Liver (tissue), 9 donors: ENCODE data around the gene LRAT. TPM values are rescaled to one million over a fixed set of nuclear protein-coding genes. Genes with fewer than 3 reads are reported as not detected.

Experiments
- DNase-seq: peaks from one replicate; pipeline ENCODE4 v3.0.0-alpha.2; 2017; ENCODE audit warnings: low spot score
- H3K27ac ChIP-seq, 2 donors: one replicate each; pipeline ENCODE4 v1.7.0; 2013; ENCODE audit warnings: inconsistent platforms in 2 of 2, low read length in 2 of 2, control low read depth in 1 of 2, low read depth in 1 of 2, mild to moderate bottlenecking in 1 of 2
- H3K27me3 ChIP-seq, 4 donors: one replicate each; pipeline versions ENCODE4 v1.6.1 to v1.7.0; 2013; ENCODE audit warnings: low read length in 3 of 4, inconsistent platforms in 1 of 4, mild to moderate bottlenecking in 1 of 4, moderate library complexity in 1 of 4; ENCODE audit not compliant: control insufficient read depth in 4 of 4, insufficient read depth in 4 of 4
- H3K36me3 ChIP-seq, 4 donors: one replicate each; pipeline versions ENCODE4 v1.6.1 to v1.7.0; 2013; ENCODE audit warnings: low read length in 3 of 4, mild to moderate bottlenecking in 3 of 4, low read depth in 1 of 4, moderate library complexity in 1 of 4; ENCODE audit not compliant: control insufficient read depth in 4 of 4, insufficient read depth in 3 of 4
- H3K4me1 ChIP-seq, 4 donors: one replicate each; pipeline versions ENCODE4 v1.6.1 to v1.7.0; 2013; ENCODE audit warnings: low read length in 3 of 4, mild to moderate bottlenecking in 3 of 4, moderate library complexity in 1 of 4; ENCODE audit not compliant: control insufficient read depth in 4 of 4, insufficient read depth in 4 of 4
- H3K4me3 ChIP-seq, 3 donors: one replicate each; pipeline versions ENCODE4 v1.6.1 to v1.7.0; 2013; ENCODE audit warnings: low read length in 3 of 3, control low read depth in 1 of 3, low read depth in 1 of 3, mild to moderate bottlenecking in 1 of 3
- H3K9ac ChIP-seq, 2 donors: one replicate each; pipeline ENCODE4 v1.7.0; 2013; ENCODE audit warnings: low read length in 2 of 2, mild to moderate bottlenecking in 2 of 2, moderate library complexity in 2 of 2, control low read depth in 1 of 2, low read depth in 1 of 2
- H3K9me3 ChIP-seq, 4 donors: one replicate each; pipeline versions ENCODE4 v1.6.1 to v1.7.0; 2013; ENCODE audit warnings: low read length in 3 of 4; ENCODE audit not compliant: control insufficient read depth in 4 of 4
- GABPA ChIP-seq, 2 donors: IDR thresholded peaks in 1 of 2; conservative IDR thresholded peaks in 1 of 2; 2 replicates each; pipeline ENCODE4 v1.6.1; 2016; ENCODE audit warnings: antibody characterized with exemption in 2 of 2, mild to moderate bottlenecking in 1 of 2, moderate library complexity in 1 of 2
- HNF4A ChIP-seq, 2 donors: conservative IDR thresholded peaks; 2 replicates each; pipeline ENCODE4 v1.6.1; 2016; ENCODE audit warnings: antibody characterized with exemption in 2 of 2, mild to moderate bottlenecking in 2 of 2
- HNF4G ChIP-seq: IDR thresholded peaks from 2 replicates; pipeline ENCODE4 v1.6.1; 2016; ENCODE audit warnings: antibody characterized with exemption
- JUND ChIP-seq, 2 donors: IDR thresholded peaks; 2 replicates each; pipeline ENCODE4 v1.6.1; 2016; ENCODE audit warnings: antibody characterized with exemption in 2 of 2
- RAD21 ChIP-seq, 2 donors: IDR thresholded peaks; 2 replicates each; pipeline ENCODE4 v1.6.1; 2016; ENCODE audit warnings: antibody characterized with exemption in 2 of 2, mild to moderate bottlenecking in 2 of 2
- RXRA ChIP-seq, 2 donors: IDR thresholded peaks; 2 replicates each; pipeline ENCODE4 v1.6.1; 2017 to 2018; ENCODE audit warnings: antibody characterized with exemption in 2 of 2, mild to moderate bottlenecking in 1 of 2
- SP1 ChIP-seq: IDR thresholded peaks from 2 replicates; pipeline ENCODE4 v1.6.1; 2018; ENCODE audit warnings: antibody characterized with exemption, mild to moderate bottlenecking
- TAF1 ChIP-seq: conservative IDR thresholded peaks from 2 replicates; pipeline ENCODE4 v1.6.1; 2016; ENCODE audit warnings: antibody characterized with exemption, mild to moderate bottlenecking
- YY1 ChIP-seq: IDR thresholded peaks from 2 replicates; pipeline ENCODE4 v1.6.1; 2016; ENCODE audit warnings: antibody characterized with exemption, mild to moderate bottlenecking
- WGBS: extraction: QIAGEN DNeasy Blood & Tissue Kit; methylation state at CpG from one replicate; pipeline ENCODE4 v1.1.7; 2013; 5-methylcytosine and 5-hydroxymethylcytosine counted together
- polyA plus RNA-seq, 2 donors: library from polyadenylated mRNA; stranded (reverse) in 1 of 2; unstranded in 1 of 2; fragments of 200-250 nt in 1 of 2; fragments of >200 nt in 1 of 2; fragmentation: Nextera tagmentation in 1 of 2; extraction: Ambion mirVana in 1 of 2; gene quantifications; one replicate each; pipeline versions ENCODE4 v1.2.1 to v1.2.3, GENCODE V29; 2013 to 2015
- total RNA-seq, 2 donors: library from RNA; depleted of rRNA; stranded (reverse); fragments of >200 nt; gene quantifications; one replicate each; pipeline ENCODE4 v1.2.3, GENCODE V29; 2014
- TF ChIP-seq, protein P1 (sequence below): IDR thresholded peaks from 2 replicates; pipeline ENCODE4 v1.6.1; 2016; ENCODE audit warnings: antibody characterized with exemption, mild to moderate bottlenecking
- TF ChIP-seq, protein P2 (sequence below): IDR thresholded peaks from 2 replicates; pipeline ENCODE4 v1.6.1; 2016; ENCODE audit warnings: antibody characterized with exemption
- TF ChIP-seq, protein P3 (sequence below): IDR thresholded peaks from 2 replicates; pipeline ENCODE4 v1.6.1; 2016; ENCODE audit warnings: antibody characterized with exemption
- TF ChIP-seq, protein P4 (sequence below): IDR thresholded peaks from 2 replicates; pipeline ENCODE4 v1.6.1; 2016; ENCODE audit warnings: antibody characterized with exemption
- donor health status: healthy.
- donor health status: healthy.
- donor health status: healthy.
- donor health status: healthy.
- donor health status: healthy.

LRAT gene
- total and polyA plus RNA-seq, 4 donors: 1.0 to 6.3 (median 3.5) TPM

DNA sequence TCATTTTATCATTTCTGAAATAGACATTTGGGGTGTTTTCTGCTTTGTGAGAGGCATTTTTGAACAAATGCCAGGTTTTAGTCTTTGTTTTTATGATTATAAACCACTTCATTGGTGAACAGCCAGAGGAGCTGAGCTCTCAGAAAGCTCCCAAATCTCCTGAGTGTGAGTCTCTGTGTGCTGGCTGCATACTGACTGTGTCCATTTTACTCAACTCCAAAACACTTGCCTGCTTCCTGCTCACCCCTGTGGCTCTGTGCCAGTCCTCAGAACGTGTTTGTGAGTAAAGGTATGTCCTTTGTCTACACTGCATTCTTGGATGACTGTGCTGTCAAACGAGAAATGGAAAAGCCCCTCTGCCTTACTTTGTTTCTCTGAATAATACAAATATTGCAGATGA, 5.4 kb upstream of the LRAT start (continued):
- TF ChIP-seq, protein P1, sequence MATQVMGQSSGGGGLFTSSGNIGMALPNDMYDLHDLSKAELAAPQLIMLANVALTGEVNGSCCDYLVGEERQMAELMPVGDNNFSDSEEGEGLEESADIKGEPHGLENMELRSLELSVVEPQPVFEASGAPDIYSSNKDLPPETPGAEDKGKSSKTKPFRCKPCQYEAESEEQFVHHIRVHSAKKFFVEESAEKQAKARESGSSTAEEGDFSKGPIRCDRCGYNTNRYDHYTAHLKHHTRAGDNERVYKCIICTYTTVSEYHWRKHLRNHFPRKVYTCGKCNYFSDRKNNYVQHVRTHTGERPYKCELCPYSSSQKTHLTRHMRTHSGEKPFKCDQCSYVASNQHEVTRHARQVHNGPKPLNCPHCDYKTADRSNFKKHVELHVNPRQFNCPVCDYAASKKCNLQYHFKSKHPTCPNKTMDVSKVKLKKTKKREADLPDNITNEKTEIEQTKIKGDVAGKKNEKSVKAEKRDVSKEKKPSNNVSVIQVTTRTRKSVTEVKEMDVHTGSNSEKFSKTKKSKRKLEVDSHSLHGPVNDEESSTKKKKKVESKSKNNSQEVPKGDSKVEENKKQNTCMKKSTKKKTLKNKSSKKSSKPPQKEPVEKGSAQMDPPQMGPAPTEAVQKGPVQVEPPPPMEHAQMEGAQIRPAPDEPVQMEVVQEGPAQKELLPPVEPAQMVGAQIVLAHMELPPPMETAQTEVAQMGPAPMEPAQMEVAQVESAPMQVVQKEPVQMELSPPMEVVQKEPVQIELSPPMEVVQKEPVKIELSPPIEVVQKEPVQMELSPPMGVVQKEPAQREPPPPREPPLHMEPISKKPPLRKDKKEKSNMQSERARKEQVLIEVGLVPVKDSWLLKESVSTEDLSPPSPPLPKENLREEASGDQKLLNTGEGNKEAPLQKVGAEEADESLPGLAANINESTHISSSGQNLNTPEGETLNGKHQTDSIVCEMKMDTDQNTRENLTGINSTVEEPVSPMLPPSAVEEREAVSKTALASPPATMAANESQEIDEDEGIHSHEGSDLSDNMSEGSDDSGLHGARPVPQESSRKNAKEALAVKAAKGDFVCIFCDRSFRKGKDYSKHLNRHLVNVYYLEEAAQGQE: no peak
- no peak for TF ChIP-seq GABPA (IDR thresholded peaks at IDR 0.05 in 1 of 2, conservative IDR thresholded peaks at IDR 0.05 in 1 of 2)

DNA sequence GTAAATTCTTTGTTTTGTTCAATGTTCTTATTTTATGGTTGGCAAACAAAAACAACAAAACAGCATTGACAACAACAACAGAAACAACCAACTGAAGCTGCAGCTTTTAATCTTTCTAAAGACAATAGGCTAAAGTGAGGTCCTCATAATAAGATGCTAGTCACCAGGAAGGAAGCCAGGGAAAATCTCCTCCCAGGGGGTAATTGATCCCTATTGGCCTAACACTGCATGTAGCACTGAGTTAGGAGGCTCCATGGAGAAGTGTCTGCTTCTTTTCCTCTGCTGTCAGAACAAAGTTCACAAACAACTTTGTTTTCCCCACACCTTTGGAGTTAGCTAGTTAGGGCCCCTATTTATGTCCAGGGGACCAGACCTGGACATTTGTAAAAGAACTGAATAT, 4.7 kb upstream of the LRAT start:
- H3K27me3 ChIP-seq: peaks cover 0 to 12% (median 0%) of the 10 kb centered on the region in 4 donors
- H3K4me1 ChIP-seq: peaks cover 11 to 23% (median 21%) of the 10 kb centered on the region in 4 donors
- no peak overlapping the region for H3K27ac ChIP-seq
- DNase-seq: no peak
- H3K4me3 ChIP-seq: no peak overlapping the region
- H3K36me3 ChIP-seq: no peaks in the 10 kb centered on the region
- TF ChIP-seq RXRA (IDR thresholded peaks at IDR 0.05) (no peak), HNF4G (no peak), HNF4A (conservative IDR thresholded peaks at IDR 0.05) (no peak), SP1 (no peak), YY1 (no peak)
- TF ChIP-seq, protein P1: no peak
- TF ChIP-seq, protein P2, sequence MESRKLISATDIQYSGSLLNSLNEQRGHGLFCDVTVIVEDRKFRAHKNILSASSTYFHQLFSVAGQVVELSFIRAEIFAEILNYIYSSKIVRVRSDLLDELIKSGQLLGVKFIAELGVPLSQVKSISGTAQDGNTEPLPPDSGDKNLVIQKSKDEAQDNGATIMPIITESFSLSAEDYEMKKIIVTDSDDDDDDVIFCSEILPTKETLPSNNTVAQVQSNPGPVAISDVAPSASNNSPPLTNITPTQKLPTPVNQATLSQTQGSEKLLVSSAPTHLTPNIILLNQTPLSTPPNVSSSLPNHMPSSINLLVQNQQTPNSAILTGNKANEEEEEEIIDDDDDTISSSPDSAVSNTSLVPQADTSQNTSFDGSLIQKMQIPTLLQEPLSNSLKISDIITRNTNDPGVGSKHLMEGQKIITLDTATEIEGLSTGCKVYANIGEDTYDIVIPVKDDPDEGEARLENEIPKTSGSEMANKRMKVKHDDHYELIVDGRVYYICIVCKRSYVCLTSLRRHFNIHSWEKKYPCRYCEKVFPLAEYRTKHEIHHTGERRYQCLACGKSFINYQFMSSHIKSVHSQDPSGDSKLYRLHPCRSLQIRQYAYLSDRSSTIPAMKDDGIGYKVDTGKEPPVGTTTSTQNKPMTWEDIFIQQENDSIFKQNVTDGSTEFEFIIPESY: no peak
- TF ChIP-seq, protein P3, sequence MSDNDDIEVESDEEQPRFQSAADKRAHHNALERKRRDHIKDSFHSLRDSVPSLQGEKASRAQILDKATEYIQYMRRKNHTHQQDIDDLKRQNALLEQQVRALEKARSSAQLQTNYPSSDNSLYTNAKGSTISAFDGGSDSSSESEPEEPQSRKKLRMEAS: no peak
- H3K9ac ChIP-seq: no peak overlapping the region
- H3K9me3 ChIP-seq: no peaks in the 10 kb centered on the region

DNA sequence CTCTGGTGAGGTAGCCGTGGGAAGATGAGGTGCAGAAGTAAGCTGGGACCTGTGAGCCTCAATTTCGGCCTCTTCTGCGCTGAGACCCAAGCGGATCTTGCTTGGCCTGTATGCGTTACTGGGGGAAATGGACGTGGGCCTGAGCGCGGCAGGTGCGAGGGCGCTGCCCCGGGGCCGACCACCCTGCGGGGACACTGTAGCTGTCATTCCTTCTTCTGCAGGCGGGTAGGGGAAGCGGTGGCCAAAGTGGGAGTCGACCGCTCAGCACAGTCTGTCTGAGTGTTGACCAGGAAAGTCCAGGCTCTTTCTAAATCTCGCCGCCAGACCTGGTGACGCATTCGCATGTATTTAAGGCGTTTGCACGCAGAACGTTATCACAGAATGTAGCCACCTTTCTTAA, 3.3 kb upstream of the LRAT start:
- 72% methylated on average over 24 of the region's 24 CpGs for WGBS
- H3K27me3 ChIP-seq: peaks cover 0 to 12% (median 0%) of the 10 kb centered on the region in 4 donors
- TF ChIP-seq JUND (IDR thresholded peaks at IDR 0.05) (no peak), TAF1 (no peak), SP1 (no peak), GABPA (IDR thresholded peaks at IDR 0.05 in 1 of 2, conservative IDR thresholded peaks at IDR 0.05 in 1 of 2) (no peak), RAD21 (IDR thresholded peaks at IDR 0.05) (no peak), HNF4G (no peak)
- TF ChIP-seq, protein P4, sequence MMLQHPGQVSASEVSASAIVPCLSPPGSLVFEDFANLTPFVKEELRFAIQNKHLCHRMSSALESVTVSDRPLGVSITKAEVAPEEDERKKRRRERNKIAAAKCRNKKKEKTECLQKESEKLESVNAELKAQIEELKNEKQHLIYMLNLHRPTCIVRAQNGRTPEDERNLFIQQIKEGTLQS: no peak
- TF ChIP-seq, protein P2: no peak
- H3K4me1 ChIP-seq: peaks cover 11 to 26% (median 22%) of the 10 kb centered on the region in 4 donors
- H3K36me3 ChIP-seq: no peaks in the 10 kb centered on the region
- no peak overlapping the region for H3K9ac ChIP-seq
- no peak overlapping the region for H3K4me3 ChIP-seq
- no peaks in the 10 kb centered on the region for H3K9me3 ChIP-seq
- DNase-seq: no peak
- no peak overlapping the region for H3K27ac ChIP-seq
